PC-3 (cell line): ENCODE data around the gene DMRT3. TPM values are rescaled to one million over a fixed set of nuclear protein-coding genes. Genes with fewer than 3 reads are reported as not detected.

Experiments
- ATAC-seq: fragments of 200-7000 bp; cut with Tn5 transposase; 2 replicates; pipeline ENCODE4 v1.9.1; 2020; ENCODE audit warnings: mild to moderate bottlenecking, moderate library complexity
- BruUV-seq: library from RNA; stranded (reverse); fragments of 400-500 nt; replicated peaks from 2 replicates; lab custom pipeline; 2021; lab: Mats Ljungman, UMichigan
- CTCF ChIA-PET: fragments of 300-600 bp; sonication (Branson Sonifier 250); formaldehyde crosslinking; loops from one replicate; lab custom pipeline; 2022; ENCODE audit warnings: antibody characterized with exemption; lab: Charles Lee
- POLR2A ChIA-PET: fragments of 300-600 bp; sonication (Branson Sonifier 250); formaldehyde crosslinking; loops from one replicate; lab custom pipeline; 2022; ENCODE audit warnings: antibody characterized with exemption; ENCODE audit not compliant: unreplicated experiment; lab: Charles Lee
- DNase-seq: peaks from one replicate; pipeline ENCODE4 v3.0.0-alpha.2; 2015
- H2AFZ ChIP-seq: fragments of 300-600 bp; sonication (generic); 2 replicates; pipeline ENCODE4 v1.6.0; 2016; ENCODE audit warnings: antibody characterized with exemption, low read length
- H3F3A ChIP-seq: fragments of 300-600 bp; sonication (generic); one replicate; pipeline ENCODE4 v1.6.0; 2017; ENCODE audit warnings: antibody characterized with exemption, low read length, control low read depth, mild to moderate bottlenecking; ENCODE audit not compliant: unreplicated experiment
- H3K27ac ChIP-seq: fragments of 300-600 bp; sonication (generic); 2 replicates; pipeline ENCODE4 v1.5.1; 2016; ENCODE audit warnings: mild to moderate bottlenecking, low read length
- H3K27me3 ChIP-seq: fragments of 300-600 bp; sonication (generic); 2 replicates; pipeline ENCODE4 v1.6.1; 2016; ENCODE audit warnings: low read length, mixed read lengths
- H3K36me3 ChIP-seq: fragments of 300-600 bp; sonication (generic); 2 replicates; pipeline ENCODE4 v1.6.1; 2016; ENCODE audit warnings: low read depth, mixed run types, low read length, mixed read lengths
- H3K4me1 ChIP-seq: fragments of 300-600 bp; sonication (generic); 2 replicates; pipeline ENCODE4 v1.5.1; 2016; ENCODE audit warnings: low read length; ENCODE audit not compliant: insufficient read depth
- H3K4me2 ChIP-seq: fragments of 300-600 bp; sonication (generic); 2 replicates; pipeline ENCODE4 v1.6.0; 2016; ENCODE audit warnings: low read length
- H3K4me3 ChIP-seq: fragments of 300-600 bp; sonication (generic); 2 replicates; pipeline ENCODE4 v1.5.1; 2016; ENCODE audit warnings: mild to moderate bottlenecking, low read length, mixed read lengths
- H3K79me2 ChIP-seq: fragments of 300-600 bp; sonication (generic); 2 replicates; pipeline ENCODE4 v1.6.1; 2017; ENCODE audit warnings: low read length, mixed read lengths
- H3K9ac ChIP-seq: fragments of 300-600 bp; sonication (generic); 2 replicates; pipeline ENCODE4 v1.6.0; 2016; ENCODE audit warnings: mild to moderate bottlenecking, low read length
- H3K9me2 ChIP-seq: fragments of 300-600 bp; sonication (generic); replicated peaks from 2 replicates; pipeline ENCODE4 v1.6.1; 2016; ENCODE audit warnings: mixed run types, low read length, mixed read lengths
- H3K9me3 ChIP-seq: fragments of 300-600 bp; sonication (generic); 2 replicates; pipeline ENCODE4 v1.6.1; 2016; ENCODE audit warnings: low read length, mixed read lengths
- H4K20me1 ChIP-seq: fragments of 300-600 bp; sonication (generic); 2 replicates; pipeline ENCODE4 v1.6.1; 2016; ENCODE audit warnings: low read length, mixed read lengths
- EZH2 ChIP-seq: fragments of 300-600 bp; sonication (generic); IDR thresholded peaks from one replicate; pipeline ENCODE4 v1.6.1; 2017; ENCODE audit warnings: antibody characterized with exemption, mild to moderate bottlenecking, low read length; ENCODE audit not compliant: unreplicated experiment
- EZH2phosphoT487 ChIP-seq: fragments of 300-600 bp; sonication (generic); IDR thresholded peaks from 2 replicates; pipeline ENCODE4 v1.6.1; 2018; ENCODE audit warnings: mild to moderate bottlenecking, antibody characterized with exemption, low read length, borderline replicate concordance
- intact Hi-C: fragments of 100-400 bp; cut with micrococcal nuclease; formaldehyde crosslinking; loops from 2 replicates; pipeline ENCODE4 v1.9.0; 2023
- total RNA-seq: library from RNA; depleted of rRNA; stranded (reverse); fragments of >200 nt; gene quantifications from 2 replicates; pipeline ENCODE4 v1.2.3, GENCODE V29; 2014
- TF ChIP-seq, protein P1 (sequence below): fragments of 300-600 bp; sonication (generic); conservative IDR thresholded peaks from 2 replicates; pipeline ENCODE4 v1.5.1; 2017; ENCODE audit warnings: antibody characterized with exemption, low read depth, mild to moderate bottlenecking, low read length

Gene DMRT3
- total RNA-seq, 1 experiment from 2014 or later: not detected

DNA sequence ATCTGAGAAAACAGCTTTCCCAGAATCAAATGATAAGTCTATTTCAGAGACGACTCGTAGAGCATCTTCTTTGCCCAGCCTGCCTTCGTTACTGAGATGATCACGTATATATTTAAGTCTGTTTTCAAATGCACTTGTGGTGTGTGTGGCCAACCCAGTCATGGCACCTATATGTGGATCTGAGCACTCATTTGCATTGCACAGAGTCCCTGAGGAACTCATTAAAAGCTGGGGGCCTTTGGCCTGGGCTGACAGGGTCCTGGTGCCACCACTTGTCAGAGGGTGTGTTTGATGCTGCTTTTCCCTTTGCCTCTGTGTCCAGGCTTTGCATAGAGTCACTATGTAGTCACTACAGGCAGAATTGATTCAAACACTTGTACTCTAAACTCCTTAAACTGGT lies 17.4 kb upstream of the DMRT3 start:
- no peak for TF ChIP-seq EZH2phosphoT487
- TF ChIP-seq, protein P1, sequence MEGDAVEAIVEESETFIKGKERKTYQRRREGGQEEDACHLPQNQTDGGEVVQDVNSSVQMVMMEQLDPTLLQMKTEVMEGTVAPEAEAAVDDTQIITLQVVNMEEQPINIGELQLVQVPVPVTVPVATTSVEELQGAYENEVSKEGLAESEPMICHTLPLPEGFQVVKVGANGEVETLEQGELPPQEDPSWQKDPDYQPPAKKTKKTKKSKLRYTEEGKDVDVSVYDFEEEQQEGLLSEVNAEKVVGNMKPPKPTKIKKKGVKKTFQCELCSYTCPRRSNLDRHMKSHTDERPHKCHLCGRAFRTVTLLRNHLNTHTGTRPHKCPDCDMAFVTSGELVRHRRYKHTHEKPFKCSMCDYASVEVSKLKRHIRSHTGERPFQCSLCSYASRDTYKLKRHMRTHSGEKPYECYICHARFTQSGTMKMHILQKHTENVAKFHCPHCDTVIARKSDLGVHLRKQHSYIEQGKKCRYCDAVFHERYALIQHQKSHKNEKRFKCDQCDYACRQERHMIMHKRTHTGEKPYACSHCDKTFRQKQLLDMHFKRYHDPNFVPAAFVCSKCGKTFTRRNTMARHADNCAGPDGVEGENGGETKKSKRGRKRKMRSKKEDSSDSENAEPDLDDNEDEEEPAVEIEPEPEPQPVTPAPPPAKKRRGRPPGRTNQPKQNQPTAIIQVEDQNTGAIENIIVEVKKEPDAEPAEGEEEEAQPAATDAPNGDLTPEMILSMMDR: no peak
- TF ChIP-seq EZH2: no peak
- H3K79me2 ChIP-seq: no peaks in the 10 kb centered on the region
- no TSS peak for BruUV-seq
- CTCF ChIA-PET: no interaction called here
- 0 out of 2 replicates have a peak, but pooled peaks cover 4% of the 10 kb centered on the region for H3K4me1 ChIP-seq
- POLR2A ChIA-PET: no interaction called here
- H3K27ac ChIP-seq: no peak overlapping the region
- H3K9me2 ChIP-seq: no peaks in the 10 kb centered on the region
- no peak overlapping the region for H3K4me3 ChIP-seq
- peaks cover 31% of the 10 kb centered on the region for H3K27me3 ChIP-seq
- no peaks in the 10 kb centered on the region for H3K9me3 ChIP-seq
- DNase-seq: no peak
- intact Hi-C loops: no loop called here
- no peak overlapping the region for H2AFZ ChIP-seq
- no peaks in the 10 kb centered on the region for H4K20me1 ChIP-seq
- no peak overlapping the region for H3K4me2 ChIP-seq
- no peaks in the 10 kb centered on the region for H3F3A ChIP-seq
- ATAC-seq: no peak
- H3K9ac ChIP-seq: no peak overlapping the region
- no peaks in the 10 kb centered on the region for H3K36me3 ChIP-seq

DNA sequence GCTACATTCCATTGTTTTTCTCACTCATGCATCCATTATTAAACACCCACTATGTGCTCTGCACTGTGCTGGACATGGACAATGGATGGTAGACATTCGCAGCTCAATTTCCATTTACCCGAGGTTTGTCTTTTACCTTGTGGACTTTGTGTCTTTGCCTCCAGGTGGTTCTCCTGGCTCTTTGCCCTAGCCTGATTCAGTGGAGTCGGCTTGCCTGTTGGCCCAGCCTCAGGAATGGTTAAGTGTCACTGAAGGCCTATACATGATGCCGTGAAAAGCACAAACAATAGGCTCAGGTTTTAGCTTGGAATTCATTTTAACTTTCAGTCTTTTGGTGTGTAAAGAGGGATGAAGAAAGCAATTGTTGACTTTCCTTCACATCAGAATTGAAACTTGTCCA lies 16.5 kb upstream of the DMRT3 start:
- Histone ChIP-seq H2AFZ (no peak overlapping the region), H3K9me3 (no peaks in the 10 kb centered on the region), H3K4me1 (0 out of 2 replicates have a peak, but pooled peaks cover 4% of the 10 kb centered on the region), H3K4me3 (no peak overlapping the region), H4K20me1 (no peaks in the 10 kb centered on the region), H3K79me2 (no peaks in the 10 kb centered on the region), H3F3A (no peaks in the 10 kb centered on the region), H3K4me2 (0 out of 2 replicates have a peak overlapping the region, but pooled peaks have one; percentile 22), H3K27ac (no peak overlapping the region), H3K36me3 (no peaks in the 10 kb centered on the region), H3K27me3 (peaks cover 32% of the 10 kb centered on the region; the same call in 1 of the 2 replicates), H3K9me2 (no peaks in the 10 kb centered on the region), H3K9ac (no peak overlapping the region)
- BruUV-seq: no TSS peak
- TF ChIP-seq EZH2 (no peak), EZH2phosphoT487 (no peak)
- TF ChIP-seq, protein P1: no peak
- no peak for ATAC-seq
- ChIA-PET CTCF (interaction anchor here (0.5 kb wide), 1 partner anchor 22 kb away, joined by 3 read pairs; no protein-coding TSS in a partner anchor), POLR2A (no interaction called here)
- intact Hi-C loops: no loop called here
- DNase-seq: peak; percentile 68

DNA sequence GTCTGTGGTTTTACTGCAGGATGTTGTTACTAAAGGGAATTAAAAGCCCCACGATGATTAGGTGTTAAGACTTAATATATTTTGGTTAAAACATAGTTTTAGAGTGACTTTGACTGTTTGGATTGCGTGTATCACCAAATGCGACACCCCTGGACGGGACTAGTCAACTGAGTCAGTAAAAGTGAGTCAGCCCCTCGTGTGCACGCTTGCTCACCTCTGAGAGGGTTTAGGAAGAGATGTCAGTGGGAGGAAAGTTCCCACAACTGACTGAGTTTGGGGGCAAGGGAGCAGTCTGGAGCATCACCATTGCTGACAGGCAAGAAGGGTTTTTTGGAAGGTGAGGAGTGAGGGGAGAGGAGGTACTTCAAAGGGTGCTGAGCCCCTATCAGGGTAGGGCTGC lies 14.4 kb upstream of the DMRT3 start:
- 0 out of 2 replicates have a peak, but pooled peaks cover 4% of the 10 kb centered on the region for H3K4me1 ChIP-seq
- no peaks in the 10 kb centered on the region for H3K79me2 ChIP-seq
- H3K9me3 ChIP-seq: no peaks in the 10 kb centered on the region
- BruUV-seq: no TSS peak
- no peaks in the 10 kb centered on the region for H3F3A ChIP-seq
- H3K27ac ChIP-seq: no peak overlapping the region
- no peaks in the 10 kb centered on the region for H3K9me2 ChIP-seq
- no peaks in the 10 kb centered on the region for H4K20me1 ChIP-seq
- TF ChIP-seq EZH2phosphoT487: no peak
- no peak for TF ChIP-seq EZH2
- TF ChIP-seq, protein P1: no peak
- peaks cover 32% of the 10 kb centered on the region; the same call in 1 of the 2 replicates for H3K27me3 ChIP-seq
- DNase-seq (peak; percentile 41), ATAC-seq (no peak)
- no peak overlapping the region for H3K9ac ChIP-seq
- POLR2A ChIA-PET: no interaction called here
- H3K36me3 ChIP-seq: no peaks in the 10 kb centered on the region
- intact Hi-C loops: no loop called here
- H3K4me2 ChIP-seq: no peak overlapping the region
- no peak overlapping the region for H3K4me3 ChIP-seq
- CTCF ChIA-PET: no interaction called here
- no peak overlapping the region for H2AFZ ChIP-seq
